Cardiac muscle cell (in vitro differentiated cells and primary cell): ENCODE data around the gene ZBED1. TPM values are rescaled to one million over a fixed set of nuclear protein-coding genes. Genes with fewer than 3 reads are reported as not detected.
"Not testable (repeated sequence)": the region's sequence is repeated elsewhere in the genome, so short reads cannot be mapped to it uniquely, and the experiment has no call there.

ENCODE experiments used
- DNase-seq, 2 donors: peaks; one replicate each; pipeline versions ENCODE4 v3.0.0 to v3.0.0-alpha.2; 2010 to 2017; ENCODE audit warnings: low read depth in 1 of 2, low spot score in 1 of 2
- H3K27ac ChIP-seq: fragments of 200-600 bp; sonication (generic); 2 replicates; pipeline ENCODE4 v1.5.1; 2016
- H3K27me3 ChIP-seq: fragments of 200-600 bp; sonication (generic); 2 replicates; pipeline ENCODE4 v1.6.0; 2016; ENCODE audit warnings: control low read depth
- H3K36me3 ChIP-seq: fragments of 200-600 bp; sonication (generic); 2 replicates; pipeline ENCODE4 v1.5.1; 2016; ENCODE audit warnings: control low read depth
- H3K4me1 ChIP-seq: fragments of 200-600 bp; sonication (generic); 2 replicates; pipeline ENCODE4 v1.8.1; 2017; ENCODE audit warnings: low read depth, mild to moderate bottlenecking, mixed run types
- H3K4me3 ChIP-seq: fragments of 200-600 bp; sonication (generic); 2 replicates; pipeline ENCODE4 v1.5.1; 2016; ENCODE audit warnings: mild to moderate bottlenecking
- H3K9me3 ChIP-seq: fragments of 200-600 bp; sonication (generic); 2 replicates; pipeline ENCODE4 v1.5.1; 2017; ENCODE audit warnings: low read depth, mild to moderate bottlenecking, control low read depth
- polyA plus RNA-seq: library from polyadenylated mRNA; unstranded; fragments of >200 nt; fragmentation: Nextera tagmentation; extraction: Ambion mirVana; gene quantifications from 2 replicates; pipeline ENCODE4 v1.2.1, GENCODE V29; 2016
- total RNA-seq: library from RNA; depleted of rRNA; stranded (reverse); fragments of >200 nt; gene quantifications from 2 replicates; pipeline ENCODE4 v1.2.3, GENCODE V29; 2016
- TF ChIP-seq, protein P1 (sequence below): IDR thresholded peaks from 2 replicates; pipeline ENCODE4 v1.5.1; 2012; ENCODE audit warnings: low read depth, mild to moderate bottlenecking, low read length

Gene ZBED1
- total and polyA plus RNA-seq, 2 experiments from 2014 or later = 21.0 to 32.3 TPM

DNA sequence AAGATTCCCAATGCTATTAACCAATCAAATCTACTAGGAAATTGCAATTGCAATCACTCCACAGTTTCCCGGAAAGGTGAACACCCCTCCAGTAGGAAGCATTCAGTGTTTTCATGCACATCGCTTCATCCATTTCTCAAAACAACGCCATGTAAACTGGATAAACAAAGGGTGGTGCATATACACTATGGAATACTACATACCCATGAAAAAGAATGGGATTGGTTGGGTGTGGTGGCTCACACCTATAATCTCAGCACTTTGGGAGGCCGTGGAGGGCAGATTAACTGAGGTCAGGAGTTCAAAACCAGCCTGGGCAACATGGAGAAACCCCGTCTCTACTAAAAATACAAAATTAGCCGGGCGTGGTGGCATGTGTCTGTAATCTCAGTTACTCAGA, 29.1 kb downstream of the ZBED1 start:
- TF ChIP-seq, protein P1, sequence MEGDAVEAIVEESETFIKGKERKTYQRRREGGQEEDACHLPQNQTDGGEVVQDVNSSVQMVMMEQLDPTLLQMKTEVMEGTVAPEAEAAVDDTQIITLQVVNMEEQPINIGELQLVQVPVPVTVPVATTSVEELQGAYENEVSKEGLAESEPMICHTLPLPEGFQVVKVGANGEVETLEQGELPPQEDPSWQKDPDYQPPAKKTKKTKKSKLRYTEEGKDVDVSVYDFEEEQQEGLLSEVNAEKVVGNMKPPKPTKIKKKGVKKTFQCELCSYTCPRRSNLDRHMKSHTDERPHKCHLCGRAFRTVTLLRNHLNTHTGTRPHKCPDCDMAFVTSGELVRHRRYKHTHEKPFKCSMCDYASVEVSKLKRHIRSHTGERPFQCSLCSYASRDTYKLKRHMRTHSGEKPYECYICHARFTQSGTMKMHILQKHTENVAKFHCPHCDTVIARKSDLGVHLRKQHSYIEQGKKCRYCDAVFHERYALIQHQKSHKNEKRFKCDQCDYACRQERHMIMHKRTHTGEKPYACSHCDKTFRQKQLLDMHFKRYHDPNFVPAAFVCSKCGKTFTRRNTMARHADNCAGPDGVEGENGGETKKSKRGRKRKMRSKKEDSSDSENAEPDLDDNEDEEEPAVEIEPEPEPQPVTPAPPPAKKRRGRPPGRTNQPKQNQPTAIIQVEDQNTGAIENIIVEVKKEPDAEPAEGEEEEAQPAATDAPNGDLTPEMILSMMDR = no peak
- no peak overlapping the region for H3K27ac ChIP-seq
- no peaks in the 10 kb centered on the region for H3K9me3 ChIP-seq
- no peaks in the 10 kb centered on the region for H3K27me3 ChIP-seq
- H3K4me3 ChIP-seq = no peak overlapping the region
- DNase-seq = no peak
- H3K4me1 ChIP-seq = no peaks in the 10 kb centered on the region
- no peaks in the 10 kb centered on the region for H3K36me3 ChIP-seq

DNA sequence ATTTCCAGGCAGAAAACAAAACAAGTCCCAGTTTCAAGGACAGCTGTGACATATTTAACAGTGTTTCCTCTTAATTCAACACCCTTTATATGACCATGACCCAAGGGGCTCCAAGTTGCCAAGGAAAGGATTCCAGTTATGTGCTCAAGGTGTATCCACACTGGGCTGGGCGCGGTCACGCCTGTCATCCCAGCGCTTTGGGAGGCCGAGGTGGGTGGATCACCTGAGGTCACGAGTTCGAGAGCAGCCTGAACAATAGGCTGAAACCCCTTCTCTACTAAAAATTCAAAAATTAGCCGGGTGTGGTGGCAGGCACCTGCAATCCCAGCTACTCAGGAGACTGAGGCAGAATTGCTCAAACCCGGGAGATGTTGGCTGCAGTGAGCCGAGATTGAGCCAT, 29.6 kb downstream of the ZBED1 start:
- not testable (repeated sequence) for H3K9me3 ChIP-seq, H3K4me1 ChIP-seq, DNase-seq, H3K27me3 ChIP-seq, H3K36me3 ChIP-seq, H3K4me3 ChIP-seq, H3K27ac ChIP-seq

DNA sequence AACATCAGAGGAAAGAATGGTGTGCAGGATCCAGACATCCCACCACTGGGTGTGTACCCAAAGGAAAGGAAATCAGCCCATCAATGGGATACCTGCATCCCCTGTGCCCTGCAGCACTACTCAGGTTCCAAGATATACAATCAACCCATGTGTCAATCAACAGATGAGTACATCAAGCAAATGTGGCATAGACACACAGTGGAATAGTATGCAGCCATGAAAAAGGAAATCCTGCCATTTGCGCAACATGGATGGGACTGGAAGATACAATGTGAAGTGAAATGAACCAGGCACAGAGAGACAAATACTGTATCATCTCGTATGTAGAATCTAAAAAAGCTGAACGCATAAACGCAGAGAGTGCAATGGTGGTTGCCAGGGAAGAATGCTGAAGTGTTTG, 30.9 kb downstream of the ZBED1 start:
- not testable (repeated sequence) for H3K27ac ChIP-seq, H3K36me3 ChIP-seq, DNase-seq, H3K4me1 ChIP-seq, H3K4me3 ChIP-seq, H3K9me3 ChIP-seq, H3K27me3 ChIP-seq

DNA sequence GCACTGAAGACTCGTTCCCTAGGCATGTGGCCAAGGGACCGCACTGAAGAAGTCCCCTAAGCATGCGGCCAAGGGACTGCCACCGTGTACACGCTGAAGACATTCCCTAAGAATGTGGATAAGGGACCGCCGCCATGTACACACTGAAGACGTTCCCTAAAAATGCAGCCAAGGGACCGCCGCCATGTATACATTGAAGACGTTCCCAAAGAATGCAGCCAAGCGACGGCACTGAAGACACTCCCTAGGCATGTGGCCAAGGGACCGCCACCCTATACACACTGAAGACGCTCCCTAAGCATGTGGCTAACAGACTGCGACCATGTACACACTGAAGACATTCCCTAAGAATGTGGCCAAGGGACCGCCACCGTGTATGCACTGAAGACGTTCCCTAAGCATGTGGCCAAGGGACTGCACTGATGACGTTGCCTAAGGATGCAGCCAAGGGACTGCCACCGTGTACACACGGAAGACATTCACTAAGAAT, 31.5 kb downstream of the ZBED1 start:
- Histone ChIP-seq H3K4me3 (no peak overlapping the region), H3K4me1 (no peaks in the 10 kb centered on the region), H3K27ac (no peak overlapping the region), H3K36me3 (no peaks in the 10 kb centered on the region), H3K27me3 (no peaks in the 10 kb centered on the region), H3K9me3 (no peaks in the 10 kb centered on the region)
- TF ChIP-seq, protein P1 = no peak
- DNase-seq = no peak

DNA sequence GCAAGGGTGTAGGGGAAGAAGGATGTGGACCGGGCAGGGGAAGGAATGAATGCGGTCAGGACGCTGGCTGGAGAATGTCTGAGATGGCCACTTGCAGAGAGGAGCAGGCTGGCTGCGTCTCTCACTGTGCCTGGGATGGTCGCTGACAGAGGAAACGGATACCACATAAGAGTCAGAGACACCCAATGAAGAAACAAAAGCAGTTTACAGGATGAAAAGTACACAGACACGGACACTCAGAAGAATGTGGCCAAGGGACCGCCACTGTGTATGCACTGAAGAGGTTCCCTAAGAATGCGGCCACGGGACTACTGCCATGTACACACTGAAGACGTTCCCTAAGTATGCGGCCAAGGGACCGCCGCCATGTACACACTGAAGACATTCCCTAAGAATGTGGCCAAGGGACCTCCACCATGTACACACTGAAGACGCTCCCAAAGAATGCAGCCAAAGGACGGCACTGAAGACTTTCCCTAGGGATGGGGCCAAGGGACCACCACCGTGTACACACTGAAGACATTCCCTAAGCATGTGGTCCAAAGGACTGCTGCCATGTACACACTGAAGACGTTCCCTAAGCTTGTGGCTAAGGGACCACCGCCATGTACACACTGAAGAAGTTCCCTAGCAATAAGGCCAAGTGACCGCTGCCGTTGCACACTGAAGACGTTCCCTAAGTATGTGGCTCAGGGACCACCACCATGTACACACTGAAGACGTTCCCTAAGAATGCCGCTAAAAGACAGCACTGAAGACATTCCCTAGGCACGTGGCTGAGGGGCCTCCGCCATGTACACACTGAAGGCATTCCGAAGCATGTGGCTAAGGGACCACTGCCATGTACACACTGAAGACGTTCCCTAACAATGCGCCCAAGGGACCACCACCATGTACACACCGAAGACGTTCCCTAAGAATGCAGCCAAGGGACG, 32.2 kb downstream of the ZBED1 start:
- Histone ChIP-seq H3K27ac (no peak overlapping the region), H3K36me3 (no peaks in the 10 kb centered on the region), H3K27me3 (no peaks in the 10 kb centered on the region), H3K9me3 (no peaks in the 10 kb centered on the region), H3K4me1 (no peaks in the 10 kb centered on the region), H3K4me3 (no peak overlapping the region)
- TF ChIP-seq, protein P1 = no peak
- DNase-seq = no peak

DNA sequence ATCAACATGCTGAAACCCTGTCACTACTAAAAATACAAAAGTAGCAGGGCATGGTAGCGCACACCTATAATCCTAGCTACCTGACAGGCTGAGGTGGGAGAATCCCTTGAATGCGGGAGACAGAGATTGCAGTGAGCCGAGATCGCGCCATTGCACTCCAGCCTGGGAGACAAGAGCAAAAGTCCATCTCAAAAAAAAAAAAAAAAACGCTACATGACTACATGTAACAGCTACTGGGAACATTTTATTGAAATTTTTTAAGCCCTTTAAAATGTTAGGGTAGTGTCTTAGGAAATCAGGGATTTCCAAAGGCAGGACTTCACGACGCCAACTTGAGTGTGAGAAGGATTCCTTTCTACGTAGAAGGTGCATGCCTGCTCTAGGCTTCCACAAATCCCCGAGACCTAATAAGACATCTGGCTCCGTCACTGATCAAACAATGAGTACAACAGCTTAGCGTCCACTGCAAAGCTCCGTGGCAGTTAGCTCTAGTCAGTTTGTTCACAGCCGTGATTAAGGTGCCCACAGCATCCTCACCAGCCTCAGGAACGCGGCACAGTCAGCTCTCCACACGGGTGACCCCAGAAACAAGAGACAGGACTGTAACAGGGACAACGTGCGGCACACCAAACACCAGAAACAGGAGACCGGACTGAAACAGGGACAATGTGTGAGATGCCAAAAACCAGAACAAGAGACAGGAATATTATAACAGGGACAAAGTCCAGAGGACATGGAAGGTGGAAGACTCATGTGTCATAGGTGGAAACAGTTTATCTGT, 33.7 kb downstream of the ZBED1 start:
- no peak for DNase-seq
- Histone ChIP-seq H3K27me3 (no peaks in the 10 kb centered on the region), H3K36me3 (no peaks in the 10 kb centered on the region), H3K27ac (no peak overlapping the region), H3K9me3 (no peaks in the 10 kb centered on the region), H3K4me1 (no peaks in the 10 kb centered on the region), H3K4me3 (no peak overlapping the region)
- TF ChIP-seq, protein P1 = no peak
